CD4-positive, alpha-beta T cell (primary cell): ENCODE results near the gene VSIG2. TPM values are rescaled to one million over a fixed set of nuclear protein-coding genes. Genes with fewer than 3 reads are reported as not detected.

Experiments
- ATAC-seq: fragments of 200-7000 bp; cut with Tn5 transposase; one replicate; pipeline ENCODE4 v1.10.0; 2022; ENCODE audit warnings: mild to moderate bottlenecking; ENCODE audit not compliant: poor library complexity
- CTCF ChIA-PET: fragments of 350-600 bp; sonication (Branson Sonifier 250); formaldehyde crosslinking; loops from one replicate; lab custom pipeline; 2021; ENCODE audit warnings: antibody characterized with exemption, inconsistent platforms; lab: Charles Lee
- POLR2A ChIA-PET: fragments of 350-600 bp; sonication (Branson Sonifier 250); formaldehyde crosslinking; loops from one replicate; lab custom pipeline; 2021; ENCODE audit warnings: antibody characterized with exemption, inconsistent platforms; lab: Charles Lee
- DNase-seq, 14 experiments: peaks; one replicate each; pipeline ENCODE4 v3.0.0-alpha.2; 2013 to 2020; ENCODE audit warnings: mixed read lengths in 2 of 14
- H3K27ac ChIP-seq, 2 donors: one replicate each; pipeline versions ENCODE4 v1.5.1 to v1.7.0; 2013; ENCODE audit warnings: low read length in 2 of 2, low read depth in 1 of 2, mild to moderate bottlenecking in 1 of 2
- H3K27me3 ChIP-seq, 2 experiments: 1 replicate in 1 of 2; 2 replicates in 1 of 2; pipeline versions ENCODE4 v1.6.1 to v1.7.0; 2013; ENCODE audit warnings: low read length in 2 of 2, control low read depth in 1 of 2, mild to moderate bottlenecking in 1 of 2, moderate library complexity in 1 of 2; ENCODE audit not compliant: insufficient read depth in 2 of 2, control insufficient read depth in 1 of 2
- H3K36me3 ChIP-seq: one replicate; pipeline ENCODE4 v1.6.1; 2013; ENCODE audit warnings: low read length, control low read depth; ENCODE audit not compliant: insufficient read depth
- H3K4me1 ChIP-seq: one replicate; pipeline ENCODE4 v1.6.1; 2013; ENCODE audit warnings: low read length, control low read depth; ENCODE audit not compliant: insufficient read depth
- H3K4me3 ChIP-seq: one replicate; pipeline ENCODE4 v1.5.1; 2013; ENCODE audit warnings: mild to moderate bottlenecking, low read length, moderate library complexity
- H3K9me3 ChIP-seq, 2 experiments: 1 replicate in 1 of 2; 2 replicates in 1 of 2; pipeline versions ENCODE4 v1.6.1 to v1.7.0; 2013; ENCODE audit warnings: low read length in 2 of 2, mild to moderate bottlenecking in 2 of 2, control low read depth in 1 of 2, moderate library complexity in 1 of 2; ENCODE audit not compliant: control insufficient read depth in 1 of 2, insufficient read depth in 1 of 2
- H3K27ac Mint-ChIP-seq: one replicate; pipeline ENCODE4 v1.8.0; 2020; ENCODE audit warnings: mixed read lengths
- H3K27me3 Mint-ChIP-seq: one replicate; pipeline ENCODE4 v1.8.0; 2021; ENCODE audit warnings: mixed read lengths
- H3K36me3 Mint-ChIP-seq: one replicate; pipeline ENCODE4 v1.8.0; 2021; ENCODE audit warnings: low read depth, mixed read lengths
- H3K4me1 Mint-ChIP-seq: one replicate; pipeline ENCODE4 v1.8.0; 2021; ENCODE audit warnings: low read depth, mixed read lengths
- H3K4me3 Mint-ChIP-seq: one replicate; pipeline ENCODE4 v1.8.0; 2020; ENCODE audit warnings: mild to moderate bottlenecking, mixed read lengths
- H3K9me3 Mint-ChIP-seq: one replicate; pipeline ENCODE4 v1.8.0; 2020; ENCODE audit warnings: mixed read lengths
- CTCF ChIP-seq: fragments of 200-600 bp; IDR thresholded peaks from one replicate; pipeline ENCODE4 v1.8.0; 2022; ENCODE audit warnings: antibody characterized with exemption, mild to moderate bottlenecking
- intact Hi-C, 2 experiments: fragments of 100-400 bp; cut with DNase I in 1 of 2; cut with micrococcal nuclease in 1 of 2; formaldehyde crosslinking; loops; one replicate each; pipeline versions ENCODE4 v1.15.1 to v1.9.0; 2023 to 2025; cut with DNase I, micrococcal nuclease
- total RNA-seq, 174 experiments: library from RNA in 2 of 174; stranded (reverse) in 2 of 174; gene quantifications; one replicate each; pipeline ENCODE4 v1.2.3 and lab custom pipeline; 2021 to 2026

The VSIG2 gene
- total RNA-seq, 2 experiments from 2014 or later = 0.28 TPM; not detected in 1

- Mint-ChIP-seq H3K36me3 (peaks cover 11% of the 10 kb centered on the region), H3K27me3 (peaks cover 44% of the 10 kb centered on the region), H3K27ac (no peak overlapping the region), H3K4me3 (peak overlapping the region; percentile 97), H3K4me1 (peaks cover 34% of the 10 kb centered on the region), H3K9me3 (no peaks in the 10 kb centered on the region)
- TF ChIP-seq CTCF = no peak
- Histone ChIP-seq H3K27ac (no peak overlapping the region), H3K27me3 (peaks cover 39 to 41% of the 10 kb centered on the region in 2 experiments), H3K4me3 (peak overlapping the region; percentile 68), H3K9me3 (peaks cover 0 to 15% of the 10 kb centered on the region in 2 experiments), H3K4me1 (peaks cover 54% of the 10 kb centered on the region), H3K36me3 (peaks cover 5% of the 10 kb centered on the region)
- intact Hi-C loops = loop anchor here (1.0 to 10.0 kb wide), 6 partner anchors 16 to 1018 kb away; partner anchors contain the start of gene ZNF202 (in 1 of the 2)
- ChIA-PET CTCF (interaction anchor here (0.7 to 6.1 kb wide), 18 partner anchors 10 to 853 kb away, joined by 3 to 60 read pairs (median 6); partner anchors contain the start of genes MSANTD2, SIAE, SPA17 and VSIG2), POLR2A (interaction anchor here (1.0 to 6.5 kb wide), 5 partner anchors 15 to 93 kb away, joined by 3 to 65 read pairs (median 7); partner anchors contain the start of genes MSANTD2, SIAE and SPA17)
- peak; percentile 22 for ATAC-seq
- no peak for DNase-seq
Observed at GRCh38 chr11:124762624-124763155, 10.6 kb upstream of the VSIG2 start.

- Mint-ChIP-seq H3K27me3 (peaks cover 50% of the 10 kb centered on the region), H3K9me3 (no peaks in the 10 kb centered on the region), H3K36me3 (peaks cover 11% of the 10 kb centered on the region), H3K27ac (no peak within 1 kb of the TSS), H3K4me3 (peak within 1 kb of the TSS; percentile 97), H3K4me1 (peaks cover 37% of the 10 kb centered on the region)
- Histone ChIP-seq H3K4me3 (peak within 1 kb of the TSS; percentile 68), H3K36me3 (peaks cover 2% of the 10 kb centered on the region), H3K27ac (no peak within 1 kb of the TSS), H3K4me1 (peaks cover 54% of the 10 kb centered on the region), H3K27me3 (peaks cover 45 to 46% of the 10 kb centered on the region in 2 experiments), H3K9me3 (peaks cover 0 to 15% of the 10 kb centered on the region in 2 experiments)
- TF ChIP-seq CTCF = no peak
- ChIA-PET POLR2A (interaction anchor here (0.6 to 6.5 kb wide), 5 partner anchors 15 to 92 kb away, joined by 3 to 65 read pairs (median 7); partner anchors contain the start of genes MSANTD2, SIAE and SPA17), CTCF (interaction anchor here (1.3 to 6.1 kb wide), 12 partner anchors 10 to 114 kb away, joined by 4 to 60 read pairs (median 10); partner anchors contain the start of genes MSANTD2, SIAE, SPA17 and VSIG2)
- DNase-seq = peak; percentile 41 to 84 (median 66)
- intact Hi-C loops = loop anchor here (2.0 to 10.0 kb wide), 3 partner anchors 75 to 1017 kb away; partner anchors contain the start of gene ZNF202 (in 1 of the 2)
- peak; percentile 62 for ATAC-seq
Observed at GRCh38 chr11:124762105-124762623, 10.1 kb upstream of the VSIG2 start, which contains the start of gene ESAM. TSS of gene ESAM (minus strand) at chr11:124762290. CDS start at chr11:124762154, 136 bp downstream.

- Histone ChIP-seq H3K9me3 (peaks cover 0 to 15% of the 10 kb centered on the region in 2 experiments), H3K27me3 (peaks cover 49 to 53% of the 10 kb centered on the region in 2 experiments), H3K4me1 (peaks cover 54% of the 10 kb centered on the region), H3K27ac (no peak overlapping the region), H3K36me3 (no peaks in the 10 kb centered on the region), H3K4me3 (peak overlapping the region; percentile 52)
- peaks cover 56% of the 10 kb centered on the region for H3K27me3 Mint-ChIP-seq
- POLR2A ChIA-PET = interaction anchor here (0.6 to 6.5 kb wide), 6 partner anchors 14 to 92 kb away, joined by 3 to 65 read pairs (median 6); partner anchors contain the start of genes SIAE and SPA17
- intact Hi-C loops = loop anchor here (2.0 to 10.0 kb wide), 3 partner anchors 76 to 1017 kb away; partner anchors contain the start of gene ZNF202 (in 1 of the 2)
- TF ChIP-seq CTCF = no peak
- DNase-seq (peak in 1 of 14 experiments; percentile 37), ATAC-seq (no peak)
- CTCF ChIA-PET = interaction anchor here (1.3 to 6.1 kb wide), 7 partner anchors 11 to 115 kb away, joined by 6 to 60 read pairs (median 15); partner anchors contain the start of genes SIAE and SPA17
- H3K4me3 Mint-ChIP-seq = peak overlapping the region; percentile 77
- peaks cover 5% of the 10 kb centered on the region for H3K36me3 Mint-ChIP-seq
- no peak overlapping the region for H3K27ac Mint-ChIP-seq
- peaks cover 38% of the 10 kb centered on the region for H3K4me1 Mint-ChIP-seq
- no peaks in the 10 kb centered on the region for H3K9me3 Mint-ChIP-seq
Observed at GRCh38 chr11:124761301-124762104, 9.4 kb upstream of the VSIG2 start.
